Epithelial cell of prostate (primary cell): ENCODE results near the gene ESF1.

ENCODE experiments used
- DNase-seq: peaks from one replicate; pipeline ENCODE4 v3.0.0-alpha.2; 2011; ENCODE audit warnings: low read depth, low spot score
- H3K27ac ChIP-seq: fragments of 450-650 bp; 2 replicates; pipeline ENCODE4 v1.5.1; 2017; ENCODE audit warnings: mild to moderate bottlenecking

Gene ESF1, protein sequence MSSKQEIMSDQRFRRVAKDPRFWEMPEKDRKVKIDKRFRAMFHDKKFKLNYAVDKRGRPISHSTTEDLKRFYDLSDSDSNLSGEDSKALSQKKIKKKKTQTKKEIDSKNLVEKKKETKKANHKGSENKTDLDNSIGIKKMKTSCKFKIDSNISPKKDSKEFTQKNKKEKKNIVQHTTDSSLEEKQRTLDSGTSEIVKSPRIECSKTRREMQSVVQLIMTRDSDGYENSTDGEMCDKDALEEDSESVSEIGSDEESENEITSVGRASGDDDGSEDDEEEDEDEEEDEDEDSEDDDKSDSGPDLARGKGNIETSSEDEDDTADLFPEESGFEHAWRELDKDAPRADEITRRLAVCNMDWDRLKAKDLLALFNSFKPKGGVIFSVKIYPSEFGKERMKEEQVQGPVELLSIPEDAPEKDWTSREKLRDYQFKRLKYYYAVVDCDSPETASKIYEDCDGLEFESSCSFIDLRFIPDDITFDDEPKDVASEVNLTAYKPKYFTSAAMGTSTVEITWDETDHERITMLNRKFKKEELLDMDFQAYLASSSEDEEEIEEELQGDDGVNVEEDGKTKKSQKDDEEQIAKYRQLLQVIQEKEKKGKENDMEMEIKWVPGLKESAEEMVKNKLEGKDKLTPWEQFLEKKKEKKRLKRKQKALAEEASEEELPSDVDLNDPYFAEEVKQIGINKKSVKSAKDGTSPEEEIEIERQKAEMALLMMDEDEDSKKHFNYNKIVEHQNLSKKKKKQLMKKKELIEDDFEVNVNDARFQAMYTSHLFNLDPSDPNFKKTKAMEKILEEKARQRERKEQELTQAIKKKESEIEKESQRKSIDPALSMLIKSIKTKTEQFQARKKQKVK

GRCh38 chr20:13784893-13785715 is at the start of gene ESF1, which contains the start of gene NDUFAF5:
TSS of gene ESF1 (minus strand) at chr20:13784919. CDS start at chr20:13783140, 1,779 bp downstream.
TSS of gene NDUFAF5 (plus strand) at chr20:13785028. CDS start at chr20:13785069, 41 bp downstream.
- DNase-seq = peak; percentile 83
- peak within 1 kb of the TSS; percentile 81 for H3K27ac ChIP-seq

GRCh38 chr20:13831476-13831875 is 46.8 kb upstream of the ESF1 start:
- no peak for DNase-seq
- H3K27ac ChIP-seq = no peak overlapping the region

DNA sequence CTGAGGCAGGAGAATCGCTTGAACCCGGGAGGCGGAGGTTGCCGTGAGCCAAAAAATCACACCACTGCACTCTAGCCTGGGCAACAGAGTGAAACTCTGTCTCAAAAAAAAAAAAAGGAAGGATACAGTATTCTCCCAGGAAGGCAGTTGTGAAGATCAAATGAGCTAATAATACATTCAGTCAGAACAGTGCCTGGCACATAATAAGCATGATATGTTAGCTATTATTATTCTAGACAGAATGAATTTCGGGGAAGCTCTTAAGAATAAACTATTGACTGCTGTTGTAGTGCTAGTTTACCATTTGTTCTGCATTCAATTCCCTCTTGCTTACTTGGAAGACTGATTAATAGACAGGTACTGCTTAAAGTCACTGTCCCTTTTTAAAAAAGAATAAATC is 40.7 kb upstream of the ESF1 start:
- DNase-seq = no peak
- no peak overlapping the region for H3K27ac ChIP-seq

- H3K27ac ChIP-seq = no peak overlapping the region
- no peak for DNase-seq
Measured at GRCh38 chr20:13824459-13824858, 39.7 kb upstream of the ESF1 start.

DNA sequence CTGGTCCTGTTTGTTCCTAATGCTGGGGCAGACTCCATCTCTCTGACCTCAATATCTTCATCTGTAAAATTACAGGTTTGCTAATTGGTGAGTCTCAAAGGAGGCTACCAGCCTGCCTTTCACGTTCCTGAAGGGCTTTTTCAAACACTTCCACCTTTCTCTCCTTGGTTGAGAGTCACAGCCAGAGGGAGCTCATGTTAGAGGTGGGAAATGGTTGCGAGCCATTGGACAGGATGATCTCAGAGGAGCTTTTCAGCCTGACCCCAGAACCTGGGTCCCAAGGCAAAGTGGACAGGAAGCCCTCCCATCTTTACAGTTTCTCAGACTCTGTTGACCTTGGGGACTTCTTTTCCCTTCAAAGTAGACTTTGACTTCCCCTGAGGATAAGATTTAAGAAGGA is 37.7 kb upstream of the ESF1 start:
- H3K27ac ChIP-seq = no peak overlapping the region
- no peak for DNase-seq

GRCh38 chr20:13821876-13822275 is 37.2 kb upstream of the ESF1 start:
- no peak overlapping the region for H3K27ac ChIP-seq
- DNase-seq = peak; percentile 22

DNA sequence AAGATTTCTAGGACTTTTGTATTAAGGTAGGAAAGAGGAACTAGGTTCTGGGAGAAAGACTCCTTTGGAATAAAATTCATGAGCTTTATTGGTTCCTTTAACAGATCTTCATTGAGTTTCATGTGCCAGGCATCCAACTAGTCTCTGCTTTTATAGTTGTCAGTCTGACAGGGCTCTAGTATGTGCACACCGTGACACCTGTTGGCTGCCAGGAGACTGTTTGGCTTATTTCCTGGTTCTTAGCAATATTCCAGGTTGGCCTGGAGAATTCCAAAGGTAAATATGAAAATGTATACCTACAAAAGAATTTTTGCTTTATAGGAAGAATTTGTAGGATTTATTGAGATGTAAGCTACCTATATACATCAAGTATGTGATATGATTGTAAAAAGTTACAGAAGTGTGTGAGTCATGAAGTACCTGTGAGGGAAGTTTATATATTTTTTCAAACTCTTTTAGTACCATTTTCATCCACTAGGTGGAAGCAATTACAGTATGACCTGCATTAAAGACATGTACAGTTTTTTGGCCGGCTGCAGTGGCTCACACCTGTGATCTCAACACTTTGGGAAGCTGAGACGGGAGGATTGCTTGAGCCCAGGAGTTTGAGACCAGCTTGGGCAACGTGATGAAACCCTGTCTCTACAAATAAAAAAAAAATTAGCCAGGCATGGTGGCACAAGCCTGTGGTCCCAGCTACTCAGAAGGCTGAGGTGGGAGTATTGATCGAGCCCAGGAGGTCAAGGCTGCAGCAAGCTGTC is 35.3 kb upstream of the ESF1 start:
- peak; percentile 31 for DNase-seq
- H3K27ac ChIP-seq = no peak overlapping the region

DNA sequence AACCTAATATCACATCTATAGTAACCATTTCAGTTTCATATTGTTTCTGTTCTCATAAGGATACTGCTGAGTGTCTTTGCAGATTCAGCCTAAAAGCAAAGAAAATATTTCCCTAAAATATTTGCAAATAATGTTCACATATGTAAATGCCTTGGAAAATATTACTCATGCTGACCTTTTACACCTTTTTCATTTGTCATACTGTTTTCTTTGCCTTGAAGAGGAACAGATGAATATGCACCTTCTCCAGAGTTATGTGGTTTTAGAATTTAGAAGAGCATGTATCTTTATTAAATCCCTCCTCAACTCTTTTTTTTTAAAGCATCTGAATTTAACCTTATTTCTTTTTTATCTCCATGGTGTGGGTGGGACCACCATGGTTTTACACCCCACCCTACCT is 32.6 kb upstream of the ESF1 start:
- no peak for DNase-seq

GRCh38 chr20:13816757-13817156 is 32.0 kb upstream of the ESF1 start:
- no peak overlapping the region for H3K27ac ChIP-seq
- DNase-seq = no peak

More for the DNA sequence above, 32.6 kb upstream of the ESF1 start:
- no peak overlapping the region for H3K27ac ChIP-seq

DNA sequence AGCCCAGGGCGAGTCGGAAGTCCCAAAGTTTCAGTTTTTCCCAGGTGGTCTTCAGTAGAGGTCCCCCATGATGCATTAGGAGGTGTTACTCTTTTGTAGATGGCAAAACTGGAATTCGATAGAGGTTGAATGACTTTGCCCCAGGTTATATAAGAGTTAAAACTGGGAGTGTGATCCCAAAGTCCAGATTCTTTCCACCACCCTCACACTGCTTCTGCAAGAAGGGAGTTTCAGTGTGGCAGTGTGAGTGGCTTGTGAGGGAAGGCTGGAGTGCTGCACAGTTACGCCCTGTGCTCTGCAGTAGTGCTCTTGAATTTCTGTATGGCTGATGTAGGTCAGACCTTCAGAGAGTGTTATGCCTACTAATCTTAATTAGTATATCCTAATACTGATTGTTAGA is 30.0 kb upstream of the ESF1 start:
- H3K27ac ChIP-seq = no peak overlapping the region

DNA sequence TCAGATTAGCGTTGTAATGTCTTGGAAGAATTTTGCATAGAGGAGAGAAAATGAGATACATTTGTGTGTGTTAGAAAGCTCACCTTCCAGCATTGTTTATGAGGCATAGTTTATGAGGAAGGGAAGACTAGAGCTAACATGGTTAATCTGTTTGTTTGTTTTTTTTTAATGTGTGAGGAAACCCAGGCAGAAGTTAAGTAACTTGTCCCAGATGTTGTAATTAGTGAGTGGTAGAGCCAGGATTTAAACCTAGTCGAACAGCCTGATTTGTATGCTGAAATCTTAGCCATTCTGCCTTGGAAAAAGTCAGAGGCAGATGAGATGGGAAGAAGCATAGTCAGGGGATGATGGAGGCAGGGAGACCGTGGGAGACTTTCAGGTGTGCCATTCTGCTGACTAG is 29.2 kb upstream of the ESF1 start:
- no peak for DNase-seq

More for the DNA sequence above, 30.0 kb upstream of the ESF1 start:
- no peak for DNase-seq

DNA sequence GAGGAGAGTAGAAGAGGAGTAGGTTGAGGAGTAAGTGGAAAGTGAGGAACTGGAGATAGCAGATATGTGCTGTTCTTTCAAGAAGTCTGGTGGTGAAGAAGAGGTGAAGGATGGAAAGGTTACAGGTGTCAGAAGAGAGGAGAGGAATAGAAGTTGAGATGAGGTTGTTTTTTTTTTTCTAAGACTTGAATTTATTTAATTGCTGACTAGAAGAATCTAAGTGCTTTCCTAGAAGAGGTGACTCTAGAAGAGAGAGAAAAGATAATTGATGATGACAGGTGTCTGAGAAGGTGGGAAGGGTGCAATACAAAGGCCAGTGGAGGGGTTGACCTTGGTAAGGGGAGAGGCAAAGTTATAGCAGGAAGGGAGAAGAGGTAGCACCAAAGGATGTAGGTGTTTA is 25.7 kb upstream of the ESF1 start:
- DNase-seq = no peak
- no peak overlapping the region for H3K27ac ChIP-seq

More for the DNA sequence above, 29.2 kb upstream of the ESF1 start:
- no peak overlapping the region for H3K27ac ChIP-seq

DNA sequence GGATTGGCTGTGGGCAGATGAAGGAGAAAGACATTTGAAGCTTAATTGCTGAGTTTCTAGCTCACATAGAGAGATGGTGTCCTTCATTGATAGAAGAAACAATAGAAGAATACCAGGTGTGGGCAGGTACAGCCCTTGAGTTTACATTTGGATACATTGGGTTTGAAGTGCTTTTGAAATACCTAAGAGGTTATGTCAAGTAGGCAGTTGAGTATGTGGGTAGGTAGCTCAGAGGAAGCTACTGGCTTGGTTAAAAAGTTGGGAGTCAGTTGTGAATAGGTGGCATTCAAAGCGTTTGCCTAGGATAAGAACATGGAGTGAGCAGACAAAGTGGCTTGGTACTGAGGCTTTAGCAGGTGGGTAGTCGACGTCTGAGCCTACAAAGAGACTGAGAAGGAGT is 25.1 kb upstream of the ESF1 start:
- no peak for DNase-seq
- H3K27ac ChIP-seq = no peak overlapping the region

DNA sequence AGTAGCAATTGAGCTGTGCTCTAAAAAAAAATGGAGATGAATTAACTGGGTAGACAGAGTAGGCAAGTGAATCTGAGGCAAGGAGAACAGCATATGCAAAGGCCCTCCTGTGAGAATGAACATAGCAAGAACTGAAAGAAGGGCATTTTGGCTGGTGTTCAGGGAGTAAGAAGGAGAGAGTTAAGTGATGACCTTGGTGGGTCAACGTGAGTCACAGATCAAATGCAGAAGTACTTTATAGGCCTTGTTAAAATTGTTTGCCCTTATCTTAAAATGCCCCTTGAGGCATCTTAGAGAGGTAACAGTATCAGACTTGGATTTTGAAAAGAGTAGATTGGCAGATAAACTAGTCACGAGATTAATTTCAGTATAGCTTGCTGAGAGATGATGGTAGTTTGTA is 24.7 kb upstream of the ESF1 start:
- no peak for DNase-seq
- H3K27ac ChIP-seq = no peak overlapping the region

GRCh38 chr20:13800728-13801134 is 16.0 kb upstream of the ESF1 start:
- DNase-seq = peak; percentile 75
- peak overlapping the region; percentile 64 for H3K27ac ChIP-seq

DNA sequence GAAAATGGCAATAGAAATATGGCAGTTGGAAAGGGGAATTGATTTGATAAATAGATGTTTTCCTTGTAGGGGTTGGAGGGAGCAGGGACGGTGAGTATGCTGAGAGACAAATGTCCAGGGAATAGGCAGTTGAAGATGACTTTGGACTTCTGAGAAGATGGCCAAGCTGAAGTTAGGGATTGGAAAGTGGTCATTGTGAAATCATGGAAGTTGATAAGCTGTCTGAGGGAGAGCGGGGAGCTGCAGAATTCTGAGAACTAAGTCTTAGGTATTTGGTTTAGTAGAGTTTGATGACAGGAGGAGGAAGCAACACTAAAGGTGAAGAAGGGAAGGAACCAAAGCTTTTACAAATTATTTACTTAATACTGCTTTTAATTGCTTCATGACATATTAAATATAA is 15.3 kb upstream of the ESF1 start:
- DNase-seq = no peak
- peak overlapping the region; percentile 64 for H3K27ac ChIP-seq

DNA sequence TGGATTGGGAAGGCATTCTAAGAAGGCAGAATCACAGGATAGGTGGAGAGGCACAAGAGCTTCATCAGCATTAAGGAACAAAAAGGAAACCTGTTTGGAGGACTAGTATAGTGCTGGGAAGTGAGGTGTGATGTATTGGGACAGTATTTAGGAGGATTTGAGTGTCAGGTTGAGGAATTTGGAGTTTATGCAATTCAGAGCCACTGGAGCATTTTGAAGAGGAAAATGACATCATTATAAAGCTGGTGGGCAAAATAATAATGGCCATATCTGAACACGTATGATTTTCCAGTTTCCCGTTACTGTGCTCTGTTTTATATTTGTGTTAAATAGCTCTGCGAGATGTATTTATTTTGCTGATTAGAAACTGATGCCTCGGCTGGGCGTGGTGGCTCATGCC is 14.3 kb upstream of the ESF1 start:
- no peak for DNase-seq
- H3K27ac ChIP-seq = no peak overlapping the region

- no peak for DNase-seq
- no peak overlapping the region for H3K27ac ChIP-seq
Measured at GRCh38 chr20:13794667-13795066, 9.9 kb upstream of the ESF1 start.

- no peak overlapping the region for H3K27ac ChIP-seq
Measured at GRCh38 chr20:13793001-13793400, 8.3 kb upstream of the ESF1 start.

More at GRCh38 chr20:13793001-13793400, 8.3 kb upstream of the ESF1 start:
- no peak for DNase-seq
